Adrenal gland (tissue), 5 donors: ENCODE results near the gene HP.

Source experiments
- CTCF ChIP-seq, 6 experiments: fragments of 450-650 bp in 4 of 6; fragments of 200-600 bp in 2 of 6; sonication (generic) in 1 of 6; IDR thresholded peaks; 1 replicate in 5 of 6; 2 replicates in 1 of 6; pipeline versions ENCODE4 v1.5.1 to v1.8.0; 2016 to 2021; ENCODE audit warnings: antibody characterized with exemption in 6 of 6, mild to moderate bottlenecking in 2 of 6, moderate library complexity in 1 of 6
- POLR2A ChIP-seq, 2 donors: fragments of 450-650 bp; IDR thresholded peaks; one replicate each; pipeline ENCODE4 v1.6.1; 2017; ENCODE audit warnings: antibody characterized with exemption in 2 of 2, mild to moderate bottlenecking in 2 of 2, moderate library complexity in 1 of 2
- donor health status: DM: no; HTN: no; CAD: no.

- TF ChIP-seq CTCF (IDR thresholded peaks at IDR 0.05) = no peak
- TF ChIP-seq POLR2A (IDR thresholded peaks at IDR 0.05) = no peak
These were observed 51.7 kb downstream of the HP start for GRCh38 chr16:72105978-72106377.
